A673 (cell line): ENCODE results near the gene CYP2A6. TPM values are rescaled to one million over a fixed set of nuclear protein-coding genes. Genes with fewer than 3 reads are reported as not detected.
"Not testable (repeated sequence)": the region's sequence is repeated elsewhere in the genome, so short reads cannot be mapped to it uniquely, and the experiment has no call there.

Source experiments
- BruUV-seq: library from RNA; stranded (reverse); fragments of 400-500 nt; replicated peaks from 2 replicates; lab custom pipeline; 2021; lab: Mats Ljungman, UMichigan
- CTCF ChIA-PET: fragments of 300-600 bp; sonication (Branson Sonifier 250); formaldehyde crosslinking; loops from one replicate; lab custom pipeline; 2022; ENCODE audit warnings: antibody characterized with exemption; lab: Charles Lee
- POLR2A ChIA-PET: fragments of 300-600 bp; sonication (Branson Sonifier 250); formaldehyde crosslinking; loops from one replicate; lab custom pipeline; 2022; ENCODE audit warnings: antibody characterized with exemption; ENCODE audit not compliant: low non-redundant PET; lab: Charles Lee
- DNase-seq: peaks from one replicate; pipeline ENCODE4 v3.0.0-alpha.2; 2015; ENCODE audit warnings: low spot score
- H3K27ac ChIP-seq: fragments of 200-600 bp; sonication (generic); 2 replicates; pipeline ENCODE4 v1.5.1; 2016; ENCODE audit warnings: mixed run types, low read depth, mild to moderate bottlenecking, mixed read lengths, antibody characterized with exemption, low read length; ENCODE audit not compliant: poor library complexity, severe bottlenecking
- H3K27me3 ChIP-seq: fragments of 200-600 bp; sonication (generic); replicated peaks from 2 replicates; pipeline ENCODE4 v1.6.1; 2017; ENCODE audit warnings: mixed run types, low read depth, mild to moderate bottlenecking, mixed read lengths, antibody characterized with exemption, low read length; ENCODE audit not compliant: insufficient read depth, poor library complexity
- H3K36me3 ChIP-seq: fragments of 200-600 bp; sonication (generic); 2 replicates; pipeline ENCODE4 v1.6.1; 2016; ENCODE audit warnings: mixed run types, mild to moderate bottlenecking, mixed read lengths, antibody characterized with exemption, low read length; ENCODE audit not compliant: insufficient read depth, poor library complexity, severe bottlenecking
- H3K4me1 ChIP-seq: fragments of 200-600 bp; sonication (generic); 2 replicates; pipeline ENCODE4 v1.6.1; 2017; ENCODE audit warnings: mixed run types, mild to moderate bottlenecking, mixed read lengths, antibody characterized with exemption, low read length; ENCODE audit not compliant: insufficient read depth, poor library complexity, severe bottlenecking
- H3K4me3 ChIP-seq: fragments of 200-600 bp; sonication (generic); 2 replicates; pipeline ENCODE4 v1.5.1; 2016; ENCODE audit warnings: low read depth, mixed run types, mild to moderate bottlenecking, mixed read lengths, low read length; ENCODE audit not compliant: poor library complexity, severe bottlenecking
- H3K9me3 ChIP-seq: fragments of 200-600 bp; sonication (generic); 2 replicates; pipeline ENCODE4 v1.6.1; 2016; ENCODE audit warnings: mixed run types, low read depth, mild to moderate bottlenecking, mixed read lengths, antibody characterized with exemption, low read length; ENCODE audit not compliant: poor library complexity, severe bottlenecking
- CTCF ChIP-seq: fragments of 300-800, 200-600 bp; sonication (generic); conservative IDR thresholded peaks from 2 replicates; pipeline ENCODE4 v1.5.1; 2017; ENCODE audit warnings: low read depth, mild to moderate bottlenecking, antibody characterized with exemption, low read length, moderate library complexity, mixed read lengths
- EZH2 ChIP-seq: fragments of 200-600 bp; sonication (generic); IDR thresholded peaks from 2 replicates; pipeline ENCODE4 v1.6.1; 2017; ENCODE audit warnings: borderline replicate concordance, low read depth, mild to moderate bottlenecking, mixed read lengths, antibody characterized with exemption, low read length; ENCODE audit not compliant: poor library complexity, severe bottlenecking
- intact Hi-C: fragments of 100-400 bp; cut with micrococcal nuclease; formaldehyde crosslinking; loops from one replicate; pipeline ENCODE4 v1.10.0; 2022; ENCODE audit not compliant: unreplicated experiment
- total RNA-seq: library from RNA; stranded (reverse); gene quantifications from 2 replicates; pipeline ENCODE4 v1.2.3, GENCODE V29; 2021

The CYP2A6 gene
- total RNA-seq, 1 experiment from 2014 or later = not detected

DNA sequence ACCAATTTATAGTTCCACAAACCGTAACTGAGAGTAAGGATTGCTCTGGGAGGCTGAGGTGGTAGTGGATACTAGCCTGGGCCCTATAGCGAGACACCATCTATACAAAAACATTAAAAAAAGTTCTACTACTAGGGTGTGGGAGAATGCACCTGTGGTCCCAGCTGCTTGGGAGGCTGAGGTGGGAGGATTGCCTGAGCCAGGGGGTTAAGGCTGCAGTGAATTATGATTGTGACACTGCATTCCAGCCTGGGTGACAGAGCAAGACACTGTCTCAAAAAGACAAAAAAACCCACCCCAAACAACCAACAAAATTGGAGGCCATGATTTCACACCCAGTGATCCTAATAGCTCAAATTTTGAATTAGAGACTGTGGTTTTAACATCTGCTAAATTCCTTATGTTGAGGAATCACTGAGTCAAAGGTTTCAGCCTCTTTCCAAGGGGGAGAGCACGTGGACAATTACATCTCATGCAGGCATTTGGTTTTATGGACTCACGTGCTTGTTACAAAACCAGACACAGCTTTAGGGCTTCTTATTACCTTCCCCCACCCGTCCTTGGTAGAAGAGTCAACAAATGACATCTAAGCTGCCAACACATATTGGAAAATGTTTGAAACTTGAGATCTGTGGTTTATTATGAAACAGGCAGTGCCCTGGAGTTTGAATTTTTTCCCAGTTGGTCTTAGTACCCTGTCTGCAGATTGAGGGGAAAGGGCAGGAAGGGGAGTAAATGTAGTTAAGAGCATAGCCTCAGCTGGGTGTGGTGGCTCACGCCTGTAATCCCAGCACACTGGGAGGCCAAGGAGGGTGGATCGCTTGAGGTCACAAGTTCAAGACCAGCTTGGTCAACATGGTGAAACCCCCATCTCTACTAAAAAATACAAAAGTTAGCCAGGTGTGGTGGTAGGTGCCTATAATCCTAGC is 18.5 kb downstream of the CYP2A6 start:
- DNase-seq = no peak
- no peaks in the 10 kb centered on the region for H3K9me3 ChIP-seq
- H3K4me3 ChIP-seq = no peak overlapping the region
- no peaks in the 10 kb centered on the region for H3K36me3 ChIP-seq
- H3K4me1 ChIP-seq = no peaks in the 10 kb centered on the region
- ChIA-PET CTCF (interaction anchor here (0.6 kb wide), 1 partner anchor 33 kb away, joined by 4 read pairs; no protein-coding TSS in a partner anchor), POLR2A (no interaction called here)
- BruUV-seq = no TSS peak
- no peak overlapping the region for H3K27ac ChIP-seq
- TF ChIP-seq CTCF (no peak), EZH2 (no peak)
- no peaks in the 10 kb centered on the region for H3K27me3 ChIP-seq
- intact Hi-C loops = no loop called here

DNA sequence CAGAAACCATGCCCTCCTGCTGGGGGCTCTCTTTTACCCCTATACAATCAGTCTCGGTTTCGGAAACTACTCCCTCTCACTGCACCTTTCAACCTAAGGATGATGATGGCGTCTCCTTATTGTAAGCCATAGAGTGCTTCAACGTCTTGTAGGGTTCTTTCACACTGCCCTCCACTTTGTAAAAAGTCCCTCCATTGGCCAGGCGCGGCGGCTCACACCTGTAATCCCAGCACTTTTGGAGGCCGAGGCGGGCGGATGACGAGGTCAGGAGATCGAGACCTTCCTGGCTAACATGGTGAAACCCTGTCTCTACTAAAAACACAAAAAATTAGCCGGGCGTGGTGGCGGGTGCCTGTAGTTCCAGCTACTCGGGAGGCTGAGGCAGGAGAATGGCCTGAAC is 19.5 kb downstream of the CYP2A6 start:
- DNase-seq, POLR2A ChIA-PET, CTCF ChIA-PET, H3K4me1 ChIP-seq, H3K4me3 ChIP-seq, intact Hi-C loops, H3K27ac ChIP-seq, H3K9me3 ChIP-seq, H3K27me3 ChIP-seq, BruUV-seq, H3K36me3 ChIP-seq: not testable (repeated sequence)

DNA sequence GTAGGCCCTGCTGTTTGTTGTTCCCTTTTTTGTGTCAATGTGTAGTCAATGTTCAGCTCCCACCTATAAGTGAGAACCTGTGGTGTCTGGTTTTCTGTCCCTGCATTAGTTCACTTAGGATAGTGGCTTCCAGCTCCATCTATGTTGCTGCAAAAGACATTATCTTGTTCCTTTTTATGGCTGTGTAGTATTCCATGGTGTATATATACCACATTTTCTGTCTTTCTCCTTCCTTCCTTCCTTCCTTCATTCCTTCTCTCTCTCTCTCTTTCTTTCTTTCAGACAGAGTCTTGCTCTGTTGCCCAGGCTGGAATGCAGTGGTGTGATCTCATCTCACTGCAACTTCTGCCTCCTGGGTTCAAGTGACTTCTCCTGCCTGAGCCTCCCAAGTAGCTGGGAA is 21.0 kb downstream of the CYP2A6 start:
- Histone ChIP-seq H3K36me3 (no peaks in the 10 kb centered on the region), H3K27ac (no peak overlapping the region), H3K4me3 (no peak overlapping the region), H3K27me3 (no peaks in the 10 kb centered on the region), H3K4me1 (no peaks in the 10 kb centered on the region), H3K9me3 (no peaks in the 10 kb centered on the region)
- ChIA-PET POLR2A (no interaction called here), CTCF (no interaction called here)
- intact Hi-C loops = no loop called here
- no TSS peak for BruUV-seq
- TF ChIP-seq EZH2 (no peak), CTCF (no peak)
- no peak for DNase-seq
